LNCaP clone FGC (cell line): ENCODE data around the gene EFNA5.

Source experiments
- DNase-seq: peaks from one replicate; pipeline ENCODE4 v3.0.0-alpha.2; 2011; ENCODE audit warnings: low read depth
- H3K4me3 ChIP-seq: 2 replicates; pipeline ENCODE4 v1.5.1; 2011; ENCODE audit warnings: mild to moderate bottlenecking, low read depth, low read length, control low read depth
- CTCF ChIP-seq: IDR thresholded peaks from 2 replicates; pipeline ENCODE4 v1.5.1; 2012; ENCODE audit warnings: mild to moderate bottlenecking; ENCODE audit not compliant: control insufficient read depth, insufficient read depth; ENCODE audit errors: extremely low read depth

The EFNA5 gene

GRCh38 chr5:107426209-107426608 lies 244.5 kb downstream of the EFNA5 start:
- DNase-seq = no peak
- no peak for TF ChIP-seq CTCF
- no peak overlapping the region for H3K4me3 ChIP-seq

- no peak for DNase-seq
- H3K4me3 ChIP-seq = no peak overlapping the region
- TF ChIP-seq CTCF = no peak
Measured at GRCh38 chr5:107425541-107426031, 245.2 kb downstream of the EFNA5 start.

GRCh38 chr5:107424491-107424890 lies 246.2 kb downstream of the EFNA5 start:
- TF ChIP-seq CTCF = no peak
- H3K4me3 ChIP-seq = no peak overlapping the region
- DNase-seq = no peak

- no peak for TF ChIP-seq CTCF
- H3K4me3 ChIP-seq = no peak overlapping the region
- no peak for DNase-seq
Measured at GRCh38 chr5:107422494-107422893, 248.2 kb downstream of the EFNA5 start.

- H3K4me3 ChIP-seq = no peak overlapping the region
- DNase-seq = no peak
- no peak for TF ChIP-seq CTCF
Measured at GRCh38 chr5:107419498-107419897, 251.2 kb downstream of the EFNA5 start.

- no peak overlapping the region for H3K4me3 ChIP-seq
- DNase-seq = no peak
- TF ChIP-seq CTCF = no peak
Measured at GRCh38 chr5:107418902-107419301, 251.8 kb downstream of the EFNA5 start.

GRCh38 chr5:107418071-107418470 lies 252.7 kb downstream of the EFNA5 start:
- no peak for TF ChIP-seq CTCF
- no peak overlapping the region for H3K4me3 ChIP-seq
- DNase-seq = no peak
